ENCODE results near the gene THEMIS.

THEMIS gene

DNA sequence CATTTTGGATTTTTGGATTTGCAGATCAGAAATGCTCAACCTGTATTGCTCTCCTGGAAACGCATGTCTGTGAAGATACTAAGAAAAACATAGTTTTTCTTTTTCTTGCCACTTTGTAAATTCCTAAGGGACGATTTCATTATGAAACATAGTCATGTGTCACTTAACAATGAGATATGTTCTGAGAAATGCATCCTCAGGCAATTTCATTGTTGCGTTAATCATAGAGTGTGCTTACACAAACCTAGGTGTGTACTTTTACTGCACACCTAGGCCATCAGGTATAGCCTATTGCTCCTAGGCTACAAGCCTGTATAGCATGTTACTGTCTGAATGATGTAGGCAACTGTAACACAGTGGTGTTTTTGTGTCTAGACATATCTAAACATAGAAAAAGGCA is 13.4 kb upstream of the THEMIS start:
- H3K79me2 ChIP-seq (ENCODE audit: insufficient read depth, low read length), result no peaks in the 10 kb centered on the region
- DNase-seq, result no peak
- no peaks in the 10 kb centered on the region for H3K27me3 ChIP-seq (ENCODE audit: insufficient read depth, low read length, poor library complexity)
- no peak overlapping the region for H3K9ac ChIP-seq (ENCODE audit: low read depth, low read length)
- TF ChIP-seq, protein P1, sequence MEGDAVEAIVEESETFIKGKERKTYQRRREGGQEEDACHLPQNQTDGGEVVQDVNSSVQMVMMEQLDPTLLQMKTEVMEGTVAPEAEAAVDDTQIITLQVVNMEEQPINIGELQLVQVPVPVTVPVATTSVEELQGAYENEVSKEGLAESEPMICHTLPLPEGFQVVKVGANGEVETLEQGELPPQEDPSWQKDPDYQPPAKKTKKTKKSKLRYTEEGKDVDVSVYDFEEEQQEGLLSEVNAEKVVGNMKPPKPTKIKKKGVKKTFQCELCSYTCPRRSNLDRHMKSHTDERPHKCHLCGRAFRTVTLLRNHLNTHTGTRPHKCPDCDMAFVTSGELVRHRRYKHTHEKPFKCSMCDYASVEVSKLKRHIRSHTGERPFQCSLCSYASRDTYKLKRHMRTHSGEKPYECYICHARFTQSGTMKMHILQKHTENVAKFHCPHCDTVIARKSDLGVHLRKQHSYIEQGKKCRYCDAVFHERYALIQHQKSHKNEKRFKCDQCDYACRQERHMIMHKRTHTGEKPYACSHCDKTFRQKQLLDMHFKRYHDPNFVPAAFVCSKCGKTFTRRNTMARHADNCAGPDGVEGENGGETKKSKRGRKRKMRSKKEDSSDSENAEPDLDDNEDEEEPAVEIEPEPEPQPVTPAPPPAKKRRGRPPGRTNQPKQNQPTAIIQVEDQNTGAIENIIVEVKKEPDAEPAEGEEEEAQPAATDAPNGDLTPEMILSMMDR (IDR thresholded peaks at IDR 0.05; ENCODE audit: borderline replicate concordance, extremely low read depth, low read length, poor library complexity, severe bottlenecking), result no peak
- TF ChIP-seq EZH2 (IDR thresholded peaks at IDR 0.05; ENCODE audit: borderline replicate concordance, low read depth, low read length, severe bottlenecking), result no peak
- peaks cover 15% of the 10 kb centered on the region for H3K4me1 ChIP-seq (ENCODE audit: insufficient read depth, low read length)
- peaks cover 11% of the 10 kb centered on the region for H3K9me3 ChIP-seq (ENCODE audit: insufficient read depth, low read length, severe bottlenecking)
- ATAC-seq (ENCODE audit: insufficient read depth, low read depth), result no peak
- H4K20me1 ChIP-seq (ENCODE audit: insufficient read depth, low read length), result no peaks in the 10 kb centered on the region
- no peak overlapping the region for H3K27ac ChIP-seq (ENCODE audit: low read length)
- H3K4me2 ChIP-seq (ENCODE audit: insufficient read depth, low read length), result no peak overlapping the region
- H3K36me3 ChIP-seq (ENCODE audit: insufficient read depth, low read length), result no peaks in the 10 kb centered on the region
- H2AFZ ChIP-seq (ENCODE audit: low read depth, low read length), result no peak overlapping the region
- no peak overlapping the region for H3K4me3 ChIP-seq (ENCODE audit: low read depth in 1 of 2, low read length in 2 of 2)

DNA sequence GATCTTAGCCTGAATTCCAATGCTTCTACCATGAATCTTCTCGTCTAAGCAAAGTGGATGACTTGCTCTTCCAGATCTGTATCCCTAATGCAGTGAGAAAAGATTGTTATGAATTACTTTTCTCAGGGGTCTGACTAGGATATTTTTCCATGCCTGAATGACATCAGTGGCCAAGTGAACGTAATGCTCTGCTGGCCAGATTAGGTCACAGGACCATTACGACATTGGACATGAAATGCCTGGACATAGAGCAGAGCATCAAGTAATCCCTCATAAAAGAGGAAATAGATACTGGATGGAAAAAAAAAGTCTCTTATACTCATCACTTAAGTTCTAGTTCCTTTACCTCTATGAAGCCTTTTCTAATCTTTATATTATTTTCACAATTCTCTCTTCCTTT is 12.1 kb upstream of the THEMIS start:
- Histone ChIP-seq H3K27ac (ENCODE audit: low read length) (no peak overlapping the region), H2AFZ (ENCODE audit: low read depth, low read length) (no peak overlapping the region), H3K4me3 (ENCODE audit: low read depth in 1 of 2, low read length in 2 of 2) (no peak overlapping the region), H3K9ac (ENCODE audit: low read depth, low read length) (no peak overlapping the region), H3K36me3 (ENCODE audit: insufficient read depth, low read length) (no peaks in the 10 kb centered on the region), H3K79me2 (ENCODE audit: insufficient read depth, low read length) (no peaks in the 10 kb centered on the region), H3K4me2 (ENCODE audit: insufficient read depth, low read length) (no peak overlapping the region), H3K9me3 (ENCODE audit: insufficient read depth, low read length, severe bottlenecking) (peaks cover 14% of the 10 kb centered on the region), H3K27me3 (ENCODE audit: insufficient read depth, low read length, poor library complexity) (no peaks in the 10 kb centered on the region), H3K4me1 (ENCODE audit: insufficient read depth, low read length) (peaks cover 2% of the 10 kb centered on the region), H4K20me1 (ENCODE audit: insufficient read depth, low read length) (no peaks in the 10 kb centered on the region)
- TF ChIP-seq EZH2 (IDR thresholded peaks at IDR 0.05; ENCODE audit: borderline replicate concordance, low read depth, low read length, severe bottlenecking), result no peak
- TF ChIP-seq, protein P1 (IDR thresholded peaks at IDR 0.05; ENCODE audit: borderline replicate concordance, extremely low read depth, low read length, poor library complexity, severe bottlenecking), result no peak
- DNase-seq, result no peak
- no peak for ATAC-seq (ENCODE audit: insufficient read depth, low read depth)

DNA sequence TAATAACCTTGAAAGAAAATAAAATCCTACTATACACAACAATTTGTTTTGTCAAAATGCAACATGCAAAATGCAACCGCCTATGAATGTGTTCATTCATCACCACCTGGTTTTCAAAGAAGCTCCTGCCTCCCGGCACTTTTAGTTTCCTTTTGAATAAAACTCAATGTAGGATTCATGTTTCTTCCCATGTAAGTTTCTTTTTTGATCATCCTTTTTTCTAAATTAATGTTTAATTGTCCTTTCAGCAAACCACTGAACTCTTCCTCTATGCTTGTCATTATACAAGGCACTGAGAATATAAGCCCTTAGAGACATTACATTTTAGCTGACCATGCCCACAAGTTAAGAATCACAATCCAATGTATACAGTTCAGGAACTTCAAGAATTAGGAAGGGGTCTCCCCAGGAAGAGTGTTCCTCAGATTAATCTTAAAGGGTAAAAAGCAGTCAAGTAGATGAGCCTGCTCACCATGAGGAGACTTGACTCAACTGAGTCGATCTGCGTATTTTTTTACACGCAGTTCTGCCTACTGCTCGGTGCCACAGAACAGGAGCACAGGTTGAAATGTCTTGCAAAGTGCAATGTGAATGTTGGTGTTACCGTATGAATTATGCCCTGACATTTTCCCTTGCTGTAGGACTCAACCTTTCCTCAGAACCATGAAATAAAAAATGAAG is 7.2 kb upstream of the THEMIS start:
- Histone ChIP-seq H3K36me3 (ENCODE audit: insufficient read depth, low read length) (no peaks in the 10 kb centered on the region), H3K9me3 (ENCODE audit: insufficient read depth, low read length, severe bottlenecking) (peaks cover 14% of the 10 kb centered on the region), H3K27ac (ENCODE audit: low read length) (no peak overlapping the region), H3K4me2 (ENCODE audit: insufficient read depth, low read length) (no peak overlapping the region), H3K9ac (ENCODE audit: low read depth, low read length) (no peak overlapping the region), H3K4me1 (ENCODE audit: insufficient read depth, low read length) (no peaks in the 10 kb centered on the region), H2AFZ (ENCODE audit: low read depth, low read length) (no peak overlapping the region), H4K20me1 (ENCODE audit: insufficient read depth, low read length) (no peaks in the 10 kb centered on the region), H3K27me3 (ENCODE audit: insufficient read depth, low read length, poor library complexity) (no peaks in the 10 kb centered on the region), H3K4me3 (ENCODE audit: low read depth in 1 of 2, low read length in 2 of 2) (no peak overlapping the region), H3K79me2 (ENCODE audit: insufficient read depth, low read length) (no peaks in the 10 kb centered on the region)
- DNase-seq (no peak), ATAC-seq (ENCODE audit: insufficient read depth, low read depth) (no peak)
- TF ChIP-seq EZH2 (IDR thresholded peaks at IDR 0.05; ENCODE audit: borderline replicate concordance, low read depth, low read length, severe bottlenecking), result no peak
- TF ChIP-seq, protein P1 (IDR thresholded peaks at IDR 0.05; ENCODE audit: borderline replicate concordance, extremely low read depth, low read length, poor library complexity, severe bottlenecking), result no peak

Measured in DND-41 (cell line).